Dedifferentiated amniotic fluid mesenchymal stem cell (primary cell): ENCODE data around the gene GLYATL2.
A peak's percentile ranks its signal among the peaks of the same experiment; 100 is the strongest.

Source experiments
- DNase-seq: peaks from one replicate; pipeline ENCODE4 v3.0.0-alpha.2; 2016; ENCODE audit errors: extremely low spot score

The GLYATL2 gene

GRCh38 chr11:58801302-58801701 lies 43.2 kb downstream of the GLYATL2 start:
- no peak for DNase-seq

- no peak for DNase-seq
Measured at GRCh38 chr11:58796333-58796732, 48.2 kb downstream of the GLYATL2 start.

GRCh38 chr11:58788355-58789023 lies 56.0 kb downstream of the GLYATL2 start:
- peak; percentile 56 for DNase-seq

DNA sequence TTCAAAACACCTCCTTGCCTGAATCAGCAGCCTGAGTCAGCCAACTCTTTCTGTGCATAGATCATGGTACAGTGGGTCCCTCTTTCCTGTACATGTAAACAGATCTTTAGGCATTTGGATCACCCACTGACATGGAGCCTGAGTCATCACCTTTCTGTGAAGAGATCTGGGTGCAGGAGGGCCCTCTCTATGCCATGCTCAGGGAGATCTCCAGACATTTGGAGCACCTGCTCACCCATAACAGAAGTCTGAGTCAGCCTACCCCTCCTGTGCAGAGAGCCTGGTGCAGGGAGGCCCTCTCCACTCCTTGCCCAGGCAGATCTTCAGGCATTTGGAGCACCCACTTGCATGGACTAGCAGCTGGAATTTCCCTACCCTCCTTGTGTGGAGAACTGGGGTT lies 56.6 kb downstream of the GLYATL2 start:
- DNase-seq, result no peak

DNA sequence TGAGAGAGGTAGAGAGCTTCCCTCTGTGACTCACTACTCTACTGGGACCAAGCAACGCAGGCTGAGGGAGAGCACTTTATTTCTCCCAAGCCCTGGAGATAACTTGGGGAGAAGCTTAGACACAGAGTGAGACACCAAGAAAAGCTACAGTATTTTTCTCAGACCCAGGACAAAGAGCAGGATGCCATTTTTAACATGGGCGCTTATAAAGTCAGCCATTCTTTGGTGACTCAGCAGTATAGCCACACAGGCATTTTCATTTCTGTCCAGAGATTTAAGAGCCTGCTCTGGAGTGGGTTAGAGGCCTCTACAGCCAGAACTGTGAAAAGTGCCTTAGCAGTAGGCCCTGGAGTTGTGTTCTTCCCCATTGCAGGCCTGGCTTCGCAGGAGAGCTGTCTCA lies 57.8 kb downstream of the GLYATL2 start:
- DNase-seq, result no peak

DNA sequence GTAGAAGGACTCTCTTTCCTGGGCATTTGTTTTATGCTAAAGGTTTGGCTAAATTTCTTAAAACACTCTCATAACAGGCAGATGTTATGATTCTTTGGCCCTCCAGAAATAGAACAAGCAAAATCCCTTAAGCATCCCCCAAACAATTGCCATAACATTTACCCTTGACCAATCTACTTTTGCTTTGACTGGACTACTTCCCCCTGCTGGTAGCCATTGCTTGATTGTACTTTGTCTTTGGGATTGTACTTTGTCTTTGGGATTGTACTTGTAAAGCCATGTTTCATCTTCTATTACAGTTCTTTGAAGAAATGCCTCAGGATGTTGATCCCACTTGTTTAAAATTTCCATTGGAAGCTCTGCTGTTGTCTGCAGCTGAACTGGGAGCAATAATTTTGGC lies 59.5 kb downstream of the GLYATL2 start:
- no peak for DNase-seq
